ENCODE measurements around the gene SHC1.

- TF ChIP-seq CTCF (IDR thresholded peaks at IDR 0.05; ENCODE audit: low read depth, low read length, poor library complexity, severe bottlenecking) (peak; percentile 10), EZH2phosphoT487 (IDR thresholded peaks at IDR 0.05; ENCODE audit: borderline replicate concordance, low read length) (no peak)
Measured at GRCh38 chr1:155004352-155005075, 34.0 kb upstream of the SHC1 start.

Measured in DOHH2 (cell line).